ENCODE measurements around the gene GPC3.

DNA sequence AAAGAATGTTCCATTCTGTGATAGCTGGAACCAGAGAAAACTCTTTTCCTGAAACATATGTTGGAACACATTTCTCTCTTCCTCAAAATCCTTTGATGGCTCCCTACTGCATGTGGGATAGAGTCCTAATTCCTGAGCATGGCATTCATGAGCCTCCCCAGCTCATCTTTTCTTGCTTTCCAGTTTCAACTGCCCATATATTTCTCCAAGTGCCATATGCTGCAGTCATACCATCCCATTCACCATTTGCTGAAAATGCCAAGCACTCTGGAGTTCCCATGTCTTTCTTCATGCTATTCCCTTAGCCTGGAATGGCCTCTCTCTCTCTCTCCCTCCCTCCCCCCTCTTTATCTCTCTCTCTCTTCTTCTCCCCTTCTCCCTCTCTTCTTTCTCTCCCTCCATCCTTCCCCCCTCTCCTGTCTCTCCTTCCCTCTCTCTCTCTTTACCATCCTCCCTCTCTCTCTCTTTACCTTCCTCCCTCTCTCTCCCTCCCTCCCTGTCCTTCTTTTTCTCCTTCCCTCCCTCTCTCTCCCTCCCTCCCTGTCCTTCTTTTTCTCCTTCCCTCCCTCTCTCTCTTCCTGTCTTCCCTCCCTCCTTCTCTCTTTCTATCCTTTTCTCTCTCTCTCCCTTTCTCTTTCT lies 436.0 kb downstream of the GPC3 start:
- TF ChIP-seq, protein P1, sequence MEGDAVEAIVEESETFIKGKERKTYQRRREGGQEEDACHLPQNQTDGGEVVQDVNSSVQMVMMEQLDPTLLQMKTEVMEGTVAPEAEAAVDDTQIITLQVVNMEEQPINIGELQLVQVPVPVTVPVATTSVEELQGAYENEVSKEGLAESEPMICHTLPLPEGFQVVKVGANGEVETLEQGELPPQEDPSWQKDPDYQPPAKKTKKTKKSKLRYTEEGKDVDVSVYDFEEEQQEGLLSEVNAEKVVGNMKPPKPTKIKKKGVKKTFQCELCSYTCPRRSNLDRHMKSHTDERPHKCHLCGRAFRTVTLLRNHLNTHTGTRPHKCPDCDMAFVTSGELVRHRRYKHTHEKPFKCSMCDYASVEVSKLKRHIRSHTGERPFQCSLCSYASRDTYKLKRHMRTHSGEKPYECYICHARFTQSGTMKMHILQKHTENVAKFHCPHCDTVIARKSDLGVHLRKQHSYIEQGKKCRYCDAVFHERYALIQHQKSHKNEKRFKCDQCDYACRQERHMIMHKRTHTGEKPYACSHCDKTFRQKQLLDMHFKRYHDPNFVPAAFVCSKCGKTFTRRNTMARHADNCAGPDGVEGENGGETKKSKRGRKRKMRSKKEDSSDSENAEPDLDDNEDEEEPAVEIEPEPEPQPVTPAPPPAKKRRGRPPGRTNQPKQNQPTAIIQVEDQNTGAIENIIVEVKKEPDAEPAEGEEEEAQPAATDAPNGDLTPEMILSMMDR (IDR thresholded peaks at IDR 0.05 in 2 of 3, conservative IDR thresholded peaks at IDR 0.05 in 1 of 3; ENCODE audit: borderline replicate concordance in 1 of 3, insufficient read depth in 1 of 3, low read depth in 2 of 3, low read length in 2 of 3) = no peak
- TF ChIP-seq POLR2A (IDR thresholded peaks at IDR 0.05; ENCODE audit: borderline replicate concordance, extremely low read depth, insufficient read depth, insufficient read length) = no peak
- TF ChIP-seq, protein P2, sequence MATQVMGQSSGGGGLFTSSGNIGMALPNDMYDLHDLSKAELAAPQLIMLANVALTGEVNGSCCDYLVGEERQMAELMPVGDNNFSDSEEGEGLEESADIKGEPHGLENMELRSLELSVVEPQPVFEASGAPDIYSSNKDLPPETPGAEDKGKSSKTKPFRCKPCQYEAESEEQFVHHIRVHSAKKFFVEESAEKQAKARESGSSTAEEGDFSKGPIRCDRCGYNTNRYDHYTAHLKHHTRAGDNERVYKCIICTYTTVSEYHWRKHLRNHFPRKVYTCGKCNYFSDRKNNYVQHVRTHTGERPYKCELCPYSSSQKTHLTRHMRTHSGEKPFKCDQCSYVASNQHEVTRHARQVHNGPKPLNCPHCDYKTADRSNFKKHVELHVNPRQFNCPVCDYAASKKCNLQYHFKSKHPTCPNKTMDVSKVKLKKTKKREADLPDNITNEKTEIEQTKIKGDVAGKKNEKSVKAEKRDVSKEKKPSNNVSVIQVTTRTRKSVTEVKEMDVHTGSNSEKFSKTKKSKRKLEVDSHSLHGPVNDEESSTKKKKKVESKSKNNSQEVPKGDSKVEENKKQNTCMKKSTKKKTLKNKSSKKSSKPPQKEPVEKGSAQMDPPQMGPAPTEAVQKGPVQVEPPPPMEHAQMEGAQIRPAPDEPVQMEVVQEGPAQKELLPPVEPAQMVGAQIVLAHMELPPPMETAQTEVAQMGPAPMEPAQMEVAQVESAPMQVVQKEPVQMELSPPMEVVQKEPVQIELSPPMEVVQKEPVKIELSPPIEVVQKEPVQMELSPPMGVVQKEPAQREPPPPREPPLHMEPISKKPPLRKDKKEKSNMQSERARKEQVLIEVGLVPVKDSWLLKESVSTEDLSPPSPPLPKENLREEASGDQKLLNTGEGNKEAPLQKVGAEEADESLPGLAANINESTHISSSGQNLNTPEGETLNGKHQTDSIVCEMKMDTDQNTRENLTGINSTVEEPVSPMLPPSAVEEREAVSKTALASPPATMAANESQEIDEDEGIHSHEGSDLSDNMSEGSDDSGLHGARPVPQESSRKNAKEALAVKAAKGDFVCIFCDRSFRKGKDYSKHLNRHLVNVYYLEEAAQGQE (IDR thresholded peaks at IDR 0.05; ENCODE audit: low read depth) = no peak
